Gastrocnemius medialis (tissue), 4 donors: ENCODE results near the gene SF1.

Experiments
- CTCF ChIP-seq, 5 experiments: fragments of 450-650 bp in 3 of 5; fragments of 200-600 bp in 2 of 5; sonication (generic) in 2 of 5; IDR thresholded peaks in 4 of 5; conservative IDR thresholded peaks in 1 of 5; 1 replicate in 4 of 5; 2 replicates in 1 of 5; pipeline ENCODE4 v1.5.1; 2016 to 2019; ENCODE audit warnings: antibody characterized with exemption in 5 of 5, mild to moderate bottlenecking in 3 of 5, moderate library complexity in 3 of 5
- POLR2A ChIP-seq, 2 donors: fragments of 450-650 bp; IDR thresholded peaks; one replicate each; pipeline ENCODE4 v1.6.1; 2017; ENCODE audit warnings: antibody characterized with exemption in 2 of 2, mild to moderate bottlenecking in 2 of 2, moderate library complexity in 2 of 2

- TF ChIP-seq CTCF (IDR thresholded peaks at IDR 0.05 in 4 of 5, conservative IDR thresholded peaks at IDR 0.05 in 1 of 5) (no peak), POLR2A (IDR thresholded peaks at IDR 0.05) (no peak)
Measured at GRCh38 chr11:64717268-64717578, 61.1 kb downstream of the SF1 start.
